GM04504 (cell line): ENCODE results near the gene CTNNA2.
A peak's percentile ranks its signal among the peaks of the same experiment; 100 is the strongest.

Source experiments
- DNase-seq: peaks from one replicate; pipeline ENCODE4 v3.0.0-alpha.2; 2012; ENCODE audit warnings: low read depth

Gene CTNNA2

GRCh38 chr2:80280598-80280997 is 767.7 kb downstream of the CTNNA2 start:
- DNase-seq = no peak

DNA sequence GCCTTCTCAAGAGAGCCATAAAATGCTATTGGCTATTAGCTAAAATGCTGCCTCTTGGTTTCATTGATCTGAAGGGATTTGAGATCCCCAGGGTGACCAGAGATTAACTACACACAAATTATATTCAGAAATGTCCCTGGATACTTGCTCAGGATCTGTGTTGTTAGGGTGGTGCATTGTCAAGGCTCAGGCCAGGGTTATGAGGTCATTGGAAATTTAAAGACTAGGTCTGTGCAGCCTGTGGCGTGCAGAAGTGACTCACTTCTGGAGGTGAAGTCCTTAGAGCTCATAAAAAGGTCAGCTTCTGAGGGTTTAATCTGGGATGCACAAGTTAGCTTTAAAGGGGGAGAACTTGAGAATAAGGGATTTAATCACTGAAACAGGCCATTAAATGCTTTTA is 768.2 kb downstream of the CTNNA2 start:
- DNase-seq = no peak

DNA sequence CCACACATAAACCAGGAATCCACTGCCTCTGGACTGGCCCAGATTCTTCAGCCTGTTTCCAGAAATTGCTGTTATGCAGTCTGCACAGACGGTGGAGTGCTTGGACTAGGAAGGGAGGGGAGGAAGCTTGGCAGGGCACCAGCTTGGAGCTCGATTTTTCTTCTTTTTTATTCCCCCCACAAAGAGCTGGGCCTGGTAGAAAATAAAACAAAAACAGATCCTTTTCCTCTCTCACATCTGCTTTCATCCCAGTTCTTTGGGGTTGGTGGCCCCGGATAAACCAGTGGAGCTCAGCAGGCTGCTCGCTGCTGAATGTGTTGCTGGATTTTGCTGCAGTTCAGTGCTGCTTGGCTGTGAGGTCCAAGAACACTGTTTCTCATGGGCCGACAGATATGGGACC is 775.7 kb downstream of the CTNNA2 start:
- peak; percentile 7 for DNase-seq

- no peak for DNase-seq
Measured at GRCh38 chr2:80291656-80292055, 778.8 kb downstream of the CTNNA2 start.

GRCh38 chr2:80292474-80292873 is 779.6 kb downstream of the CTNNA2 start:
- DNase-seq = no peak

DNA sequence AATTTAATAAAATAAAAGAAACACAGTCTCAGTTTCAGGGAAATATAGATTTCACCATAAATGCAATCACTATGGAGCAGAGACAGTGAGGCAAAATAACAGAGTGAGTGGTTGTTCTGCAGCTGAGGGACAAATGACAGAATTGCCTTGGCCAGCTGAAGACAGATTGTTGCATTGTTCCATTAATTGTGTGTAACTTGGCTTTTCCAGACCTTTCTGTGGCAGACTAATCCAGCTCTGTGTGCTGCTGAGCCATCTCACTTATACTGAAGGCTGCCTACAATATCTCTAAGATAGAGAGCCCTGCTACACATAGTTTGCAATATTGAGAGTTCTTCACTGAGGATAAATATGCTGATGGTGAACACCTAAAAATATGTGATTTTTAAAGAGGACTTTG is 780.2 kb downstream of the CTNNA2 start:
- DNase-seq = no peak

- no peak for DNase-seq
Measured at GRCh38 chr2:80298954-80299353, 786.1 kb downstream of the CTNNA2 start.

GRCh38 chr2:80299661-80300060 is 786.8 kb downstream of the CTNNA2 start:
- no peak for DNase-seq

- DNase-seq = no peak
Measured at GRCh38 chr2:80300346-80300745, 787.5 kb downstream of the CTNNA2 start.

GRCh38 chr2:80300954-80301353 is 788.1 kb downstream of the CTNNA2 start:
- no peak for DNase-seq

GRCh38 chr2:80302001-80302313 is 789.1 kb downstream of the CTNNA2 start:
- DNase-seq = no peak

GRCh38 chr2:80302314-80303005 is 789.6 kb downstream of the CTNNA2 start:
- no peak for DNase-seq

GRCh38 chr2:80303006-80303908 is 790.4 kb downstream of the CTNNA2 start:
- DNase-seq = no peak

GRCh38 chr2:80303909-80304837 is 791.3 kb downstream of the CTNNA2 start, which contains the start of gene LRRTM1:
LRRTM1 (minus strand) TSS chr2:80304752; CDS start chr2:80303819, 933 bp downstream.
- DNase-seq = no peak

DNA sequence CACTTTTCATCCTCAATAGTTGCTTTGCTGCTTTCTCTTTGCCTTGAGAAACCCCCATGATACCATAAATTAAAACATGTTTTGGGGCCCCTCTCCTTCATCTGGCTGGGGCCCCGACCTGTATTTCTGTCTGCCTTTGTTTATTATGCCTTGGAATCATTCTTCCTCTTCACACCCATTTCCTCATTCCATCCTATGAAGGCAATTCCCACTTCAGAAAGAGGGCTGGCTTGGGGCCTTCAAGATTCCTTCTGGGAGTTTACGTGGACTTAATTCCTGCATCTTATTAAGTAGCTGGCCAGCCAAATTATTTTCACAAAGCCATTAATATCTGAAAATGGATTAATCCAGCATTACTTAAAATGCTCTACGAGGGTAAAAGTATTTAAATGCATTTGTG is 798.5 kb downstream of the CTNNA2 start:
- no peak for DNase-seq

DNA sequence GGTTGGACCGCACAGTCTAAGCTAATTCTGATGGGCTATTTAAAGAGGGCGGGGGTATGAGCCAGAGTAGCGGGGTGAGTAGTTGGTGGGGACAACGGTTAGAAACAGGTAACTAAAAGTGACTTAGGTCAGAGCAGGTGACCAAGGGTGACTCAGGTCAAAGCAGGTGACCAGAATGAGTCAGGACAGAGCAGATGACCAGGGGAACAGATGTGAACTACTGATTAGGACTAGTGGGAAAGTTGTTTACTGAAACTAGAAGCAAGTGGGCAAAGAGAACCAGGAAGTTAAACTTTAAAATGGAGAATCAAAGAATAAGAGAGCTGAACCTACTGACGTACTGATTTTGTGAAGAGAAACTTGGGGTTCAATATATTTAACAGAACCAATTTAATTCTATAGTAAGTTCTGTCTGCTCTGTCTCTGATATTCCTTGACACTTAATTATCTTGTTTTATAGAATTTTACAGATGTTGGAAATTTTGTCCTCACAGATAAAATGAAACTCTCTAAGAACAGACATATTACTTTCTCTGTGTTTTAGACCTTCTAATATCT is 799.5 kb downstream of the CTNNA2 start:
- no peak for DNase-seq

GRCh38 chr2:80322311-80322920 is 809.6 kb downstream of the CTNNA2 start:
- DNase-seq = no peak

GRCh38 chr2:80322958-80323357 is 810.1 kb downstream of the CTNNA2 start:
- DNase-seq = no peak

- no peak for DNase-seq
Measured at GRCh38 chr2:80323610-80324009, 810.8 kb downstream of the CTNNA2 start.

DNA sequence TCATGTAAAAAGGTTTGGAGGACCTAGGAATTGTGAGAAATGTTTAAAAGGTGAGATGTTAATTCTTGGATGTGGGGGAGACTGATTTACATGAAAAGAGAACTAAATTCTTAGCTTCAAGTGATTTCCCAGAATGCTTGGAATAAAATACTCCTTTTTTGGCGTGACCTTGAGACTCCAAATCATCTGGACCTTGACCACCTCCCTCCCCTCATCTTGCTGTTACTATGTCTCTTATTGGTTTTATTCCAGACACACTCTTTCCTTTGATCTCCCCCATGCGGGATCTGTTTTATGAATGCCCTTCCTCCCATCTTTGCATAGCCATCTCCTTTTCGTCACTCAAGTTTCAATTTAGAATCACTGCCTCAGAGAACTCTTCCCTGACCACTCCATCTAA is 811.7 kb downstream of the CTNNA2 start:
- no peak for DNase-seq

- peak; percentile 6 for DNase-seq
Measured at GRCh38 chr2:80326214-80326613, 813.4 kb downstream of the CTNNA2 start.

- no peak for DNase-seq
Measured at GRCh38 chr2:80326861-80327260, 814.0 kb downstream of the CTNNA2 start.
